Gastroesophageal sphincter (tissue), 3 donors: ENCODE results near the gene GRK7.

ENCODE experiments used
- CTCF ChIP-seq, 4 experiments: fragments of 200-600 bp in 2 of 4; fragments of 450-650 bp in 2 of 4; sonication (generic) in 1 of 4; IDR thresholded peaks; one replicate each; pipeline ENCODE4 v1.5.1; 2017 to 2019; ENCODE audit warnings: antibody characterized with exemption in 4 of 4, mild to moderate bottlenecking in 2 of 4, moderate library complexity in 2 of 4
- POLR2A ChIP-seq, 2 donors: fragments of 450-650 bp; IDR thresholded peaks; one replicate each; pipeline ENCODE4 v1.6.1; 2017; ENCODE audit warnings: antibody characterized with exemption in 2 of 2, mild to moderate bottlenecking in 2 of 2, moderate library complexity in 1 of 2

- TF ChIP-seq POLR2A (IDR thresholded peaks at IDR 0.05) = no peak
- no peak for TF ChIP-seq CTCF (IDR thresholded peaks at IDR 0.05)
Measured at GRCh38 chr3:141722648-141723047, 40.6 kb upstream of the GRK7 start.
